ENCODE measurements around the gene COLGALT1. TPM values are rescaled to one million over a fixed set of nuclear protein-coding genes. Genes with fewer than 3 reads are reported as not detected.

The COLGALT1 gene
- total and polyA plus RNA-seq, 3 experiments from 2014 or later: 25.3 to 104 (median 94.8) TPM

DNA sequence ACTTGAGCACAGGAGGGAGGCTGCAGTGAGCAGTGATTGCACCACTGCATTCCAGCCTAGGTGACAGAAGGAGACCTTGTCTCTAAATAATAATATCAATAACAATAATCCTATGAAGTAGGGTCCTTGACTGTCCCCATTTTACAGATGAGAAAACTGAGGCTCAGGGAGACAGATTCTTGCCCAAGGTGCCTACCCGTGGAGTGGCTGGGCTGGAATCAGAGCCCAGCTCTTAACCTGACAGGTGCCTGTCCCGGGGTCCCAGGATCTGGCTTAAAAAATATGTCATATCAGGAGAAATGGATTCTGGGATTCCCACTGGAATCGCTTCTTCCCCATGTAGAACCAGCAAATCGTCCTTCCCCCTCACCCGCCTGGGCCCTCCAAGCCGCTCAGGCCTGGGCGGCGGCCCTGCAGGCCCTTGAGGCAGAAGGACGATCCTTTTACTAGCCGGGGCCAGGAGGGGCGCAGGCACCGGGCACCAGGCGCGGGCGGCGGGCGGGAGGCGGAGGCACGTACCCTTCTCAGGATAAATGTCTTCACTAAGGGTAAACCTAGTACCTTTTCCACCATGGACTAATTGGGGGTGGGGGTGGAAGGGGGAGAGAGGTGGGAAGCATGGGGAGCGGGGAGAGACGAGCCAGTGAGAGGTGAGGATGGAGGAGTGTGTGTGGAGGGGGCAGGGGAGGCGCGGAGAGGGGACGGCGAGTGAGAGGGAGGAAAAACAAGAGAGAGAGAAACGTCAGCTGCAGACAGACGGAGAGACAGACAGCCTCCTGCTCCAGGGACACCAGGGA, 60.6 kb downstream of the COLGALT1 start:
- POLR2A ChIA-PET: no interaction called here
- Mint-ChIP-seq H3K9me3 (peaks cover 0 to 6% (median 0%) of the 10 kb centered on the region in 5 donors), H3K36me3 (no peaks in the 10 kb centered on the region), H3K27ac (peak overlapping the region in 1 of 8 donors; percentile 80), H3K4me3 (peak overlapping the region in 2 of 7 donors; percentile 7 to 46), H3K27me3 (peaks cover 23 to 47% of the 10 kb centered on the region in 2 donors), H3K4me1 (peaks cover 0 to 5% (median 2%) of the 10 kb centered on the region in 3 donors)
- CTCF ChIA-PET: no interaction called here
- Histone ChIP-seq H3K4me1 (ENCODE audit: insufficient read depth, low read length) (no peaks in the 10 kb centered on the region), H3K27ac (ENCODE audit: low read depth, low read length) (peak overlapping the region; percentile 61), H3K36me3 (ENCODE audit: insufficient read depth, low read length) (no peaks in the 10 kb centered on the region), H3K9me3 (ENCODE audit: low read length) (no peaks in the 10 kb centered on the region), H3K27me3 (ENCODE audit: insufficient read depth, low read length, poor library complexity, severe bottlenecking) (peaks cover 10% of the 10 kb centered on the region), H3K4me3 (ENCODE audit: low read length) (no peak overlapping the region)
- DNase-seq: no peak

DNA sequence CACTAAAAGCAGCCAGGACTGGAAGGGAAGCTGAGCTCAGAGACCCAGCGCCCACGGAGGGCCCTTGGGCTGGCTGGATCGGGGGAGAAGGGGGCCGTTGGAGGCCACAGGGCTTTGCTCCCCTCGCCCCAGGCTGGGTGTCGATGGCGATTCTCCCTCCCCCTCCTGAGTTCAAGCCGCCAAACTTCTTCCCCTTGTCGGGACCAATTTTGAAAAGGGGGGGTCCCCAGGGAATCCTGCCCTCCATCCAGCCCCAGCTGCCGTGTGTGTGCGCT, 61.2 kb downstream of the COLGALT1 start:
- CTCF ChIA-PET: no interaction called here
- Mint-ChIP-seq H3K36me3 (peaks cover 0 to 1% (median 0%) of the 10 kb centered on the region in 3 donors), H3K4me3 (peak overlapping the region in 1 of 7 donors; percentile 7), H3K27me3 (peaks cover 21 to 52% of the 10 kb centered on the region in 2 donors), H3K4me1 (peaks cover 0 to 5% (median 2%) of the 10 kb centered on the region in 3 donors), H3K9me3 (peaks cover 0 to 6% (median 0%) of the 10 kb centered on the region in 5 donors), H3K27ac (peak overlapping the region in 1 of 8 donors; percentile 80)
- no peak overlapping the region for H3K4me3 ChIP-seq (ENCODE audit: low read length)
- H3K27ac ChIP-seq (ENCODE audit: low read depth, low read length): peak overlapping the region; percentile 61
- H3K36me3 ChIP-seq (ENCODE audit: insufficient read depth, low read length): no peaks in the 10 kb centered on the region
- POLR2A ChIA-PET: no interaction called here
- no peaks in the 10 kb centered on the region for H3K4me1 ChIP-seq (ENCODE audit: insufficient read depth, low read length)
- DNase-seq: no peak
- H3K9me3 ChIP-seq (ENCODE audit: low read length): no peaks in the 10 kb centered on the region
- peaks cover 10% of the 10 kb centered on the region for H3K27me3 ChIP-seq (ENCODE audit: insufficient read depth, low read length, poor library complexity, severe bottlenecking)

DNA sequence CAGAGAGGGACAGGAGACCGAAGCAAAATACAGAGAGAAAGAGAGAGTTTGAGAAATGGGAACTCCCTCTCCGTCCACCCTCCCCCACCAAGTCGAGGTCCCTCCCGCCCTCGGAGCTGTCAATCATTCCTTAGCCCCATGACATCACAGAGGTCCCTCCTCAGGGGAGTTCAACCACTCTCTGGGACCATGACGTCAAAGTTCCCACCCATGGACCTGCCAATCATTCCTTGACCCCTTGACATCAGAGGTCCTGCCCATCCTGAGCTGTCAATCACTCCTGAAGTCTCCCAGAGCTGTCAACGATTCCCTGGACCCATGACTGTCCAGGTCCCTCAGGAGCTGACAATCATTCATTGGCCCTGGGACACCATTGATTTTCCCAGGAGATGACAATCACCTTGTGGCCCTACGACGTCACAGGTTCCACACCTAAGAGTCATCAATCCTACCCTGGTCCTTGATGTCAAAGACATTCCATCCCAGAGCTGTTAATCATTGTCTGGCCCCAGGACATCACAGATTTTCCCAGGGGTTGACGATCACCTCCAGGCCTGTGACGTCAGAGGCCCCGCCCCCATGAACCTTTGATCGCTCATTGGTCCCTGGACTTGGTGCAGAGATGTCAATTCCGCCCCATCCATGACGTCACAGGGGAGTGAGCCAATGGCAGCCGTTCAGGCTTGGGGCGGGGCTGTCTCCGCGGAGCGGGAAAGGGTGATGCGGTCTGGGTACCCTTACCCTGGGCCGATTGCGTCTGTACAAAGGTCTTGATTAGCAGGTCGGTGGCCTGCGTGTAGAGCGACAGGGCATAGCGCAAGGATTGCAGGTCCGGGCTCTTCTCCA, 61.7 kb downstream of the COLGALT1 start:
- Mint-ChIP-seq H3K4me3 (no peak overlapping the region), H3K4me1 (peaks cover under 1 to 5% (median 2%) of the 10 kb centered on the region in 3 donors), H3K9me3 (peaks cover 0 to 7% (median 0%) of the 10 kb centered on the region in 5 donors), H3K27ac (peak overlapping the region in 2 of 8 donors; percentile 33 to 74), H3K36me3 (peaks cover 0 to 5% (median 0%) of the 10 kb centered on the region in 3 donors), H3K27me3 (peaks cover 21 to 52% of the 10 kb centered on the region in 2 donors)
- Histone ChIP-seq H3K27ac (ENCODE audit: low read depth, low read length) (peak overlapping the region; percentile 61), H3K9me3 (ENCODE audit: low read length) (no peaks in the 10 kb centered on the region), H3K4me1 (ENCODE audit: insufficient read depth, low read length) (no peaks in the 10 kb centered on the region), H3K36me3 (ENCODE audit: insufficient read depth, low read length) (no peaks in the 10 kb centered on the region), H3K4me3 (ENCODE audit: low read length) (no peak overlapping the region), H3K27me3 (ENCODE audit: insufficient read depth, low read length, poor library complexity, severe bottlenecking) (peaks cover 10% of the 10 kb centered on the region)
- ChIA-PET POLR2A (no interaction called here), CTCF (no interaction called here)
- no peak for DNase-seq

DNA sequence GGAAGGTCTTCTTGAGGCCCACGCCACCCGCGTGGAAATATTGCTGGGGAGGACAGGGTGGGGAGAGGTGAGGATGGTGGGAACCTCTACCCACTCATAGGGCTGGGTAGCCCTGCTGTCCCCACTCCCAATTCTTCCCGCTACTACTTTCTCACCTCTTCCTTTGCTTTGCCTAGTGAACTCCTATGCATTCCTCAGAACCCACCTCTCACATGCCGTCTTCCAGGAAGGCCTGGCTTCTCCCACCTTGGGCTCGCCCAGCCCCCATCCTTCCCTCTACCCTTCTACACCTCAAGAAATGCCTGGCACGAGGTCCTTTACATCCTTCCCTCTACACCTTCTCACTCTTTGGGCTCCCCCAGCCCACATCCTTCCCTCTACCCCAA, 62.4 kb downstream of the COLGALT1 start:
- POLR2A ChIA-PET: no interaction called here
- peaks cover 0 to 8% (median 0%) of the 10 kb centered on the region in 5 donors for H3K9me3 Mint-ChIP-seq

DNA sequence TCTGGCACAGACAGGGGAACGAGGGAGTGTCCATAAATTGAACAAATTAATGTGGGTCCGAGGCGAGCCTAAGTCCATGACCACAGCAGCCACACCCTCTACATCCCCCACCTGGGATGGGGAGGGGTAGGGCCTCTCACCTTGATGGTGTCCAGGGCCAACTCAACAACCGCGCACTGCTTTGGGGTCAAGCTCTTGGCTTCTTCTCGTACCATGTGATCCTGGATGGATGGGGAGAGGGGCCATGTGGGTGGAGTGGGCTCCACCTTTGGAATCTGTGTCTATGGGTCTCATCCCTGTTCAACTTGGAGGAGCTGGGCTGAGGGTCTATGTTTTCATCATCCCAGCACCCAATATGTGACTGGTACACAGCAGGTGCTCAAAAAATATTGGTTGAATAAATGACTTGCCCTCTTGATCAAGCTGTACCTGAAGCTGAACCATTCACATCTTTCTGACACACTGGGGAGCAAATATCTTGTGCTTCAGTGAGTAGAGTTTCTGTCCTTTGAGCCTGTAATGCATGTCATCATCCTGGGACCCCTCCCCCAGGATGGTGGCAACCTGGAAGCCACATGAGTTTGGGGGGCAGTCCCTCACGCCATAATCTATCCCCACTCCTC, 62.9 kb downstream of the COLGALT1 start:
- Mint-ChIP-seq H3K4me1 (peaks cover 2 to 9% (median 7%) of the 10 kb centered on the region in 3 donors), H3K4me3 (no peak overlapping the region), H3K27ac (no peak overlapping the region), H3K9me3 (peaks cover 0 to 8% (median 0%) of the 10 kb centered on the region in 5 donors), H3K27me3 (peaks cover 21 to 46% of the 10 kb centered on the region in 2 donors), H3K36me3 (peaks cover 0 to 5% (median 0%) of the 10 kb centered on the region in 3 donors)
- ChIA-PET CTCF (no interaction called here), POLR2A (no interaction called here)
- Histone ChIP-seq H3K4me1 (ENCODE audit: insufficient read depth, low read length) (no peaks in the 10 kb centered on the region), H3K36me3 (ENCODE audit: insufficient read depth, low read length) (no peaks in the 10 kb centered on the region), H3K27me3 (ENCODE audit: insufficient read depth, low read length, poor library complexity, severe bottlenecking) (peaks cover 10% of the 10 kb centered on the region), H3K9me3 (ENCODE audit: low read length) (no peaks in the 10 kb centered on the region), H3K27ac (ENCODE audit: low read depth, low read length) (no peak overlapping the region), H3K4me3 (ENCODE audit: low read length) (no peak overlapping the region)
- DNase-seq: no peak

More for the DNA sequence above, 62.4 kb downstream of the COLGALT1 start:
- CTCF ChIA-PET: no interaction called here
- Histone ChIP-seq H3K4me3 (ENCODE audit: low read length) (no peak overlapping the region), H3K36me3 (ENCODE audit: insufficient read depth, low read length) (no peaks in the 10 kb centered on the region), H3K27ac (ENCODE audit: low read depth, low read length) (no peak overlapping the region), H3K4me1 (ENCODE audit: insufficient read depth, low read length) (no peaks in the 10 kb centered on the region), H3K27me3 (ENCODE audit: insufficient read depth, low read length, poor library complexity, severe bottlenecking) (peaks cover 10% of the 10 kb centered on the region), H3K9me3 (ENCODE audit: low read length) (no peaks in the 10 kb centered on the region)
- DNase-seq: no peak
- no peak overlapping the region for H3K27ac Mint-ChIP-seq
- H3K4me3 Mint-ChIP-seq: no peak overlapping the region
- H3K36me3 Mint-ChIP-seq: peaks cover 0 to 5% (median 0%) of the 10 kb centered on the region in 3 donors
- H3K4me1 Mint-ChIP-seq: peaks cover 2 to 9% (median 7%) of the 10 kb centered on the region in 3 donors
- peaks cover 21 to 49% of the 10 kb centered on the region in 2 donors for H3K27me3 Mint-ChIP-seq

DNA sequence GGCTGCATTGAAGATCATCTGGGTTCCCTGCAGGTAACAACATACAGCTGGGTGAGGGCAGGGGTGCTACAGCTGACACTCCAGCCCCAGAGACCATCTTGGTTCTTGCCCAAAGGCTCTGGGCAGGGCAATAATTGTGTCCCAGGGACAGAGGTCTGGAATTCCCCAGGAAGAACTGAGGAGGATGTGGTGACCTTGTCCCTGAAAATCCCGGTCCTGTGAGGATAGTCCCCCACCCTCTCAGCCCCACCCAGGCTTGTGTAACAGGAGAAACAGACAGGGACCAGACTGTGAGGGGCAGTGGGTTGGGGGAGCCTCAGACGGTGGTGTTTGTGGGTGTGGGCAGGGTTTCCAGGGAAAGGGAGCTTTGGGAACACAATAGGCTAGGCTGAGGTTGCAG, 63.5 kb downstream of the COLGALT1 start:
- ChIA-PET POLR2A (no interaction called here), CTCF (no interaction called here)
- Histone ChIP-seq H3K27ac (ENCODE audit: low read depth, low read length) (no peak overlapping the region), H3K27me3 (ENCODE audit: insufficient read depth, low read length, poor library complexity, severe bottlenecking) (peaks cover 10% of the 10 kb centered on the region), H3K4me1 (ENCODE audit: insufficient read depth, low read length) (no peaks in the 10 kb centered on the region), H3K36me3 (ENCODE audit: insufficient read depth, low read length) (no peaks in the 10 kb centered on the region), H3K4me3 (ENCODE audit: low read length) (no peak overlapping the region), H3K9me3 (ENCODE audit: low read length) (no peaks in the 10 kb centered on the region)
- Mint-ChIP-seq H3K4me3 (no peak overlapping the region), H3K9me3 (peaks cover 0 to 8% (median 0%) of the 10 kb centered on the region in 5 donors), H3K27me3 (peaks cover 21 to 44% of the 10 kb centered on the region in 2 donors), H3K36me3 (peaks cover 0 to 5% (median 0%) of the 10 kb centered on the region in 3 donors), H3K27ac (no peak overlapping the region), H3K4me1 (peaks cover 2 to 9% (median 7%) of the 10 kb centered on the region in 3 donors)
- no peak for DNase-seq

DNA sequence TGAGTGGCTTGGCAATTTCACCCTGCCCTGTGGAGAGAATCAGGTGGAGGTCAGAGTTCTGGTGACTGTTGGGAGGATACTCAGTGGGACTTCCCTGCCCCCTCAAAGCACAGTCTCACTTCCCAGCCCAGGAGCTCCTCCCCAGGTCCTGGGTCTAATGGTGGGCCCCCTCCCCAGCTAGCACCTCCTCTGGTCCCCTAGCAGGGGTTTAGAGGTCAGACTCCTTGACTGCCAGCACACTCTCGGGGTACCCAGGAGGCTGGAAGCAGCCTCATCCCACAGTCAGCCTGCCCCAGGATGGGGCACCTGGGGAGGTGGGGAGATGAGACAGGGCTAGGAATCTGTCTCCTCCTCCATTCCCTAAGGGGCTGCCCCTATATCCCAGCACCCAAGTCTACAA, 65.2 kb downstream of the COLGALT1 start:
- ChIA-PET CTCF (interaction anchor here (1.6 kb wide), 1 partner anchor 124 kb away, joined by 5 read pairs; no protein-coding TSS in a partner anchor), POLR2A (no interaction called here)
- Histone ChIP-seq H3K27me3 (ENCODE audit: insufficient read depth, low read length, poor library complexity, severe bottlenecking) (peaks cover 10% of the 10 kb centered on the region), H3K27ac (ENCODE audit: low read depth, low read length) (no peak overlapping the region), H3K4me3 (ENCODE audit: low read length) (no peak overlapping the region), H3K36me3 (ENCODE audit: insufficient read depth, low read length) (no peaks in the 10 kb centered on the region), H3K4me1 (ENCODE audit: insufficient read depth, low read length) (no peaks in the 10 kb centered on the region), H3K9me3 (ENCODE audit: low read length) (no peaks in the 10 kb centered on the region)
- Mint-ChIP-seq H3K4me3 (no peak overlapping the region), H3K27me3 (peaks cover 21 to 41% of the 10 kb centered on the region in 2 donors), H3K27ac (no peak overlapping the region), H3K9me3 (peaks cover 0 to 8% (median 0%) of the 10 kb centered on the region in 5 donors), H3K36me3 (peaks cover 0 to 5% (median 0%) of the 10 kb centered on the region in 3 donors), H3K4me1 (peaks cover 2 to 9% (median 7%) of the 10 kb centered on the region in 3 donors)
- no peak for DNase-seq

Data from CD8-positive, alpha-beta memory T cell (primary cell).